GM19023 (cell line): ENCODE results near the gene REX1BD.

Experiments
- ATAC-seq: cut with Tn5 transposase; IDR thresholded peaks from one replicate; pipeline ENCODE4 v1.9.1; 2021; ENCODE audit warnings: mild to moderate bottlenecking, moderate library complexity; ENCODE audit not compliant: unreplicated experiment

The REX1BD gene

DNA sequence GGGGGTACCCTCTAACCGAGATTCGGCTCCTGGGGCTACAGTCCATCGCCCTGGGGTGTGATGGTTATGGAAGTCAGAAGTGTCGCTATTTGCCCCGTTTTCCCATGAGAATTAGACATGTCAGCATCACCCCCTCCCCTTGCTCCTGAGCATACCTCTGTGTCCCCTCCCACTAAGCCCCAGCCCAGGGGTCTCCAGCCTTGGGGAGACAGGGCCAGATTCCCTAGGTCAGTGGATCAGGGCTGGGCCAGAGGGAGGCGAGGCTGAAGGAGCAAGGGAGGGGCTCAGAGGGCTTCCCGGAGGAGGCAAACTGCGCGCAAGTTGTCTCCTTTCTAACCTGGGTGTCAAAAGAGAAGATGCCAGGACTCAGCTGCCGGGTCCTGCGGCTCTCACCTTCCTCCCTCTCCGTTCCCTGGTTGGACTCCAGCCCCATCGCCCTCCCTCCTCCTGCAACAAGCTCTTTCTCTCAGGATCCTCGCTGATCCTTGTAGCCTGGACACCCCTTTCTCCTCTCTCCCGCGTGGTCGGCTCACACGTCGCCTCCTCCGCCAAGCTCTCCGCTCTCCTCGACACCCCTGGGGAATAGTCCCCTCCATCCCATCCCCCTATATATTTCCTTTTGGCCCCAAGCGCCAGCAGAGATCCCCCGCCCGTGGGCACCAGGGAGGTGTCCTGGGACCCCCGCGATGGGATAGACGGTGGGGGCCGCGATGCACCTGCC, 23.6 kb downstream of the REX1BD start:
- no peak for ATAC-seq

DNA sequence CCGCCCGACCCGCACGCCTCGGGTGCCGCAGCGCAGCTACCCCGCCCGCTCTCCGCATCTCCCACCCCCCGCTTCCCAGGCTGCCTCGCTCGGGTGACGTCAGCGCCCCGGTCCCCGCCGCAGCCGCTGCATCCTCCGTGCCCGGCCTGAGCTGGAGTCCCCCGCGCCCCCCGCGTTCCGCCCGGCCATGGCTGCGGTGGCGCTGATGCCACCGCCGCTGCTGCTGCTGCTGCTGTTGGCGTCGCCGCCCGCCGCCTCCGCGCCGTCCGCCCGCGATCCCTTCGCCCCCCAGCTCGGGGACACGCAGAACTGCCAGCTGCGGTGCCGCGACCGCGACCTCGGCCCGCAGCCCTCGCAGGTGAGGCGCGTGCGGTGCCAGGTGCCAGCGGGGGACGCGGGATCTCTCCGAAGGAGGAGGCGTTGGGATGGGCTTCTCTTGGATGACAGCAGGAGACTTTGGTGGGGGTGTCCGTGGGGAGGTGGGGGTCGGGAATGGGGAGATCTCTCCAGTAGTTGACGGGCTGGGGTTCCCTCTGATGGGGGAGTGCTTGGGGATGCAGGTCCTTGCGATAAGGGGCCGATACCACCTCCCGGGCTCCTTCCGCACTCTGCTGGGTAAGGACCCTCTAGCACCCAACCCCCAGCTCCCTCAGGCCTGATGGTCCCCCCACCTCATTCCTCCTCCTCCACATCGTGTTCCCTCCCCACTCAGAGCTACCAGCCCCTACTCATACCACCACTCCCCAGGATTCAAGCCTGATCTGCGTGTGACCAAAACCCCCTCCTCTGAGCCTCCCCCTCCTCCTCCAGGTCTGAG, 24.4 kb downstream of the REX1BD start, which contains the start of gene TMEM59L:
Gene TMEM59L (plus strand): TSS at position 99 of the 817 bp plus-strand sequence. CDS start 89 bp downstream, at position 188.
- no peak for ATAC-seq

DNA sequence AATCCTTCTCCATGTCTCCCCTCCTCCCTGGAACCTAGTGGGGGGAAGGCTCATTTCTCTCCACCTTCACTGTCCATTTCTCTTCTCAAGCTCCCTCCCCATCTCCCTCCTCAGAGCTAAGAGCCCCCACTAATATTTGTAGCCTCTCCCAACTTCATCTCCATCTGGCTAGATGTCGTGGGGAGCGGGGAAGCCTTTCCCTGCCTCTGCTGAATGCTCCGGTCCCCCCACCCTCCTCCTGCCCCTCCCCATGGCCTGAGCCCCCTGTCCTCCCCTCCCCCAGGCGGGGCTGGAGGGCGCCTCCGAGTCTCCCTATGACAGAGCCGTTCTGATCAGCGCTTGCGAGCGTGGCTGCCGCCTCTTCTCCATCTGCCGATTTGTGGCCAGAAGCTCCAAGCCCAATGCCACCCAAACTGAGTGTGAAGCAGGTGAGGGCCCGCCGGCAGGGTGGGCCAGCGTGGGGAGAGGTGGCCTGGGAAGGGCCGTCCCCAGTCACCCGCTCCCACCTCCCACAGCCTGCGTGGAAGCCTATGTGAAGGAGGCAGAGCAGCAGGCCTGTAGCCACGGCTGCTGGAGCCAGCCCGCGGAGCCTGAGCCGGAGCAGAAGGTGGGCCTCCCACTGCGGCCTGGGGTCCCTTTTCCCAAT, 25.1 kb downstream of the REX1BD start:
- no peak for ATAC-seq

DNA sequence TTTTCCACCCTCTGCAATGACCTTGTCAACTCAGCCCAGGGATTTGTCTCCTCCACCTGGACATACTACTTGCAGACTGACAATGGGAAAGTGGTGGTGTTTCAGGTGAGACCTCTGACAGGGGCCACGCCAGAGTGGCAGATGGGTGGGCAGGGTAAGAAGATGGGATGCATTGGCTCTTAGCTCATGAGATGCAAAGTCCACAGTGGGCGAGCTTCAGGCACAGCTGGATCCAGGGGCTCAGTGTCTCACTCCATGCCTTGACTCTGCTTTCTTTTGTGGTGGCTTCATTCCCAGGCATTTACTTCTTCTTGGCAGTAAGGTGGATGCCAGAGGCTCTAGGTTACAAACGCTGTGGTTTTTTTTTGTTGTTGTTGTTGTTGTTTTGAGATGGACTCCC, 27.4 kb downstream of the REX1BD start:
- no peak for ATAC-seq

DNA sequence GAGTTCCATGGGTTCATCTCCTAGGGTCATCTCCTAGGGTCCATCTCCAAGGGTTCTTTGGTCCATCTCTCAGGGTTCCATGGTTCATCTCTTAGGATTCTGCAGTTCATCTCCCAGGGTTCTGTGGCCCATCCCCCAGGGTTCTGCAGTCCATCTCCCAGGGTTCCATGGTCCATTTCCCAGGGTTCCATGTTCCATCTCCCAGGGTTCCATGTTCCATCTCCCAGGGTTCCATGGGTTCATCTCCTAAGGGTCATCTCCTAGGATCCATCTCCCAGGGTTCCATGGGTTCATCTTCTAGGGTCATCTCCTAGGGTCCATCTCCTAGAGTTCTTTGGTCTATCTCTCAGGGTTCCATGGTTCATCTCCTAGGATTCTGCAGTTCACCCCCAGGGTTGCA, 29.0 kb downstream of the REX1BD start:
- no peak for ATAC-seq

DNA sequence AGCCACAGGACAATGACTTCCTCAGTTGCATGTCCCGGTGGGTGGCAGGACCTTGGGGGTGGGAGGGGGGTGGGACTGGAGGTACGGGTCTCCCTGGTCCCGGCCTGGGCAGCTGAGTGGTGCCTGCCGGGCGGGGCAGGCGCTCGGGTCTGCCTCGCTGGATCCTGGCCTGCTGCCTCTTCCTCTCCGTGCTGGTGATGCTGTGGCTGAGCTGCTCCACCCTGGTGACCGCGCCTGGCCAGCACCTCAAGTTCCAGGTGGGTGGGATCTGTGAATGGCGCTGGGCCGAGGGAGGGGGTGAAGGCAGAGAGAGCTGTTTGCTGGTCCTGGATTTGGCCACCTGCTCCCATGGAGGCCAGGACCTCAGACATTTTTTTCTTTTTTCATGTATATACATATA, 29.6 kb downstream of the REX1BD start:
- no peak for ATAC-seq

DNA sequence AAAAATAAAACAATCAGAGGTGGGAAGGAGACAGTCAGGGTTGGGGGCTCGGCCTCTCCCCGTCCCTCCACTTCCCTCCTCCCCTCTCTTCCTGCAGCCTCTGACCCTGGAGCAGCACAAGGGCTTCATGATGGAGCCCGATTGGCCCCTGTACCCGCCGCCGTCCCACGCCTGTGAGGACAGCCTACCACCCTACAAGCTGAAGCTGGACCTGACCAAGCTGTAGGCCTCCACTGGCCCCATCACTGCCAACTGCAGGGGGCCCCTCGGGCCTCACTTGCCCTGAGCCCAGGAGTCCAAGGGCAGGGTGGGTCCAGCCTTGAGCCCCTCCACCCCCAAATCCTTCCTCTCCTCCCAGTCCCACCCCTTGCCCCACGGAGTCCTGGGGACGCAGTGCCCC, 31.7 kb downstream of the REX1BD start:
- ATAC-seq, result no peak

DNA sequence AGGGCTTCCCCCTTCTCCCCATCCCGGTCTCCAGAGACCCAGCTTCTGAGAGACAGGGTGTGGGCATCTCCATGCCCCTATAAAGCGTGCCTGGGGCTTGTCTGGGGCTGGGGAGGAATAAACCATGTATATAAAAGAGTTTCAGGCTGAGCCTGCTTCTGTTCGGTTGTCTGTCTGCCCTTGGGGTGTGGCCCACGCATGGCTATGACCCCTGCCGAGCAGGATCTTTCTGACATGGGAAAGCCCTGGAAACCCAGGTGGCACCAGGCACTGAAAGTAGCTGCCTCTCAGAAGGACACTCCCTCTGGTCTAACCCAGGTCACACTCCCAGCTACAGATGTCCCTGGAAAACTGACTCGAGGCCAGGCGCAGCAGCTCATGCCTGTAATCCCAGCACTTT, 32.3 kb downstream of the REX1BD start:
- ATAC-seq, result no peak

DNA sequence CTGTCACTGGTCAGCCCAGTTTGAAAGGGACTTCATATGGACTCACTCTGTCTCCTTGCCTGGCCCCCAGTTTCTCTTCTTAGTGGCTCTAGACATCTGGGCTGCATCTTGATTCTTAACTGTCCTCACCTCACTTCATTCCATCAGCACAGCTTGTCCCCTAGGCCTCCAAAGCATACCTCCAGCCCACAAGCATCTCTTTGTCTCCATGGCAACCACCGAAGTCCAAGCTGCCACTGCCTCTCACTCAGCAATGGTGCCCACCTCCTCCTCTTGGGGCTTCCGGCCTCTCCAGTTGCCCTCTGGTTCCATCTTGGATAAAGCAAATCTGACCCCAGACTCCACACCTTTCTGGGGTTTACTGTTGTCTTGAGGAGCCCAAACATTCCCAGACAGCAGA, 38.3 kb downstream of the REX1BD start:
- ATAC-seq, result no peak

DNA sequence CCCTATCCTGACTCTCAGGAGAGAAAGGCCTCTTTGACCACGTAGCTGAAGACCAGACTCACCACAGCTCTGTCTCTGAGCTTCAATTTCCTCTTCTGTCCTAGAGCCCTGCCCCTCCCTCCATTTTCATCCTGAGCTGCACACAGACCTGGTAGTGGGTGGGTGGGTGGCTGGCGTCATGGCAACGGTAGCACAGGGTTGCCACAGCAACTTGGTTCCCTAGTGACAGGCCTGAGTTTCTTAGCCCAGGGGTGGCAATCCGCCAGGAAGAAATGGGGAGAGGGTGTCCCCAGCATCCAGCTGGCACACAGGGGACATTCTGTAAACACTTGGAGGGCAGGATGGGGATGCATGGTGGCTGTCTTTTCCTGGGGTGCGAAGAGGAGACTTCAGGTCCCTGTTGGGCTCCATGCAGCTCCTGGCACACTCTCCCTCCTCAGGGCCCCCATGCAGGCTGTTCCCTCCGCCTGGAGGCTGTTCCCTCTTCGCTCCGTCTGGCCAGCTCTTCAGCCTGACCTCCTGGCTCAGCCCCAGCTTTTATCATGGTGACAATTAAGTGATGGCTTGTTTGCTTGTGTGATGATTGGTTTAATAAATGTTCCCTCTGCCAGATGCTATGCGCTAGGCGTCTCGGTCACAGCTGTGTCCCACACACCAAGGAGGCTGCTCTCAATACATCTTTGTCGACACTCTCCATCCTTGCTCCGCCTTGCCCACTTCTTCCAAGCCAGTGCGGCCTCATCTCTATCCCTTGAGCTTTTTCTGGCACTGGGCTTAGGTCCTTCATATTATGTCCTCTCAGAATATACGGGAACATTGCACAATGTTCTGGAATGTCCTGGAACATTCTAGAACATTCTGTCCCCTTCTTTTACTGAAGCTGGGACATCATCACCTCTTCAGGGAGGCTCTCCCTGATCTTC, 40.8 kb downstream of the REX1BD start:
- no peak for ATAC-seq

DNA sequence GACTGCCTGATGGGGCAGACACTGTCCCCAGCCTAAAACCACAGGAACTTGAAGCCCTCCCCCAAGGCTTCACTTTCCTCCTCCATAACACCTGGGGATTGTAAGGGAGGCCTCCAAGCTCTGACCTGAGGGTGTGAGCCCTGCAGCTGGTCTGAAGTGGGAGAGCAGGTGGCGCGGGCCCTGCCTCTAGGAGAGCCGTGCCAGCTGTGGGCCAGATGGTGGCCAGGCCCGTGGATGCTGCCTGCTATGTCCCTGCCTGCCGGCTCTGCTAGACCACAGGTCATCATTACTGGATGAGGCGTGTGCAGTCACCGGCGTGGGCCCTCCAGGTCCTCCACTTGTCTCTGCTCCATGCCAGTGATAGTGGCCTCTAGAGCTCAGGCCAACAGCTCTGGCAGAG, 44.7 kb downstream of the REX1BD start:
- ATAC-seq, result no peak

DNA sequence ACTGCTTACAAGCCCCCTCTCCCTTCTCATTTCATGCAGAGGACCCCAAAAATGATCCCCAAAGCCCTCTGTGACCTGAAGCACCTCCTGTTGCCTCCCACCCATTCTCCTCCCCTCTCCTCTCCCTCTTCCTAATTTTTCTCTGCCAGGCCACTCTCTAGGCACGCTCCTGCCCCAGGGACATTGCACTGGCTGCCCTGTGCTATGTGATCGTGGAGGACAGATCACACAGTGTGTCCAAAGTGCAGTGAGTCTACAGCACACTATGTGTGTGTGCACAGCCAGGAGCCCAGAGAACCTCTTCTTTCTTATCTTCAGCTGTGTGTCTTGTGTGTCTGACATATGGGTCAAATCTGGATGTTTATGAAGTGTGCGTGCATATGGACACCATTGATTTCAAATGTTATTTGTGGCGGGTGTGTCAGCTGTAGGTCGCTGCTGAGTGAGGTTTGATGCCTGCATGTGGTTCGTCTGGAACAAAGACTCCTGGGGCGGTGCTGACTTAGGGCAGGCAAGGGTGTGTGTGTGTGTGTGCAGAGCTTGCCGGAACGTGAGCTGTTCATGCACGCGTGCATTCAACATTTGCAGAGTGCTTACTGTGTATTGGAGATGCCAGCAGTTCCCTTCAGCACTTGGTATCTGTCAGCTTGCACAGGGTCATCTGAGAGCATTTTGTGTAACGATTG, 46.2 kb downstream of the REX1BD start:
- ATAC-seq, result no peak

DNA sequence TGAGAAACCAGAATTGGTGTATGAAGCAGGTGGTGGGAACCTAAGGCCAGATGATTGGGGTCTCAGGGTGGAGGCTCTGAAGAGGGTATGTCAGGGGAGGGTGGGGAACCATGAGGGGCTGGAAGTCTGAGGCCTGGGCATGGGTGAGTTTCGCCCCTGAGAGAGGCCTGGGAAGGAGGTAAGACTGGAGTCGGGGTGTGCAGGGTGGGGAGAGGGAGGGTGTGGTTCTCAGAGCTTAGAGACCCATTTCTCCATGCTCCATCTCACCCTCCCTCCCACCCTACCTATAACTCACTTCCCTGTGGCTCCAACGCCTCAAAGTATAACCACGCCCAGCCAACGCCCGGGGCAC, 47.2 kb downstream of the REX1BD start:
- no peak for ATAC-seq

DNA sequence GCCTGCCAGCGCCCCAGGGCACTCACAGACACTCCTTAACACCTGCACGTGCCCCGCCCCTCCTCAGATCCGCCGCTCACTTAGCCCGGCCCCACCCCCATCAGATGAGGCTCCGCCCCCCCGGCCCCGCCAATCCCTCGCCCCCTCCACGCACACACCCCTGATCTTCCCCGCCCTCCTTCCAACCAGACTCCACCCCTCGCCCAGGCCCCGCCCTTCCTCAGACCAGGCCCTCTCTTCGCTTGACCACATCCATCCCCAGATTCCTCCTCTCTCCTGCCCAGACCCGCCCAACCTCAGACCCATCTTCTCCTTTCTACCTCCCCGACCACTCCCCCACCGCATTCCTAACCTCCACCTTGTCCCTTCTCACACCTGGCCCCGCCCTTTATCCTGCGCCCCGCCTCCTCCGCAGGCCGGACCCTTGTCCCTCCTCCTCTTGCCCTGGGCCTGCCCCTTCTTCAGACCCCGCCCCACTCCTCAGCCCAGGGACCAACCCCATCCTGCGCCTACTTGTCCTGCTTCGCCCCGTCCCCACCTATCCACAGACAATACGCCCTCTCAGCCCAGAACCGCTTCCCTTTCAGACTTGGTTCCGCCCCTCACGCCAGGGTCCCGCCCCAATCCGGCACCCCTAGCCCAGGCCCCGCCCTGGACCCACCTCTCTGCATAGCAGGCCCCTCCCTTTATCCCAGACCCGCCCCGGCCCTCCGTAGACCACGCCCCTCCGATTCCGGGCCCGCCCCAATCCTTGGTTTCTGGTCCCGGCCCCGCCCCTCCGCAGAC, 47.8 kb downstream of the REX1BD start:
- ATAC-seq, result peak; percentile 90

DNA sequence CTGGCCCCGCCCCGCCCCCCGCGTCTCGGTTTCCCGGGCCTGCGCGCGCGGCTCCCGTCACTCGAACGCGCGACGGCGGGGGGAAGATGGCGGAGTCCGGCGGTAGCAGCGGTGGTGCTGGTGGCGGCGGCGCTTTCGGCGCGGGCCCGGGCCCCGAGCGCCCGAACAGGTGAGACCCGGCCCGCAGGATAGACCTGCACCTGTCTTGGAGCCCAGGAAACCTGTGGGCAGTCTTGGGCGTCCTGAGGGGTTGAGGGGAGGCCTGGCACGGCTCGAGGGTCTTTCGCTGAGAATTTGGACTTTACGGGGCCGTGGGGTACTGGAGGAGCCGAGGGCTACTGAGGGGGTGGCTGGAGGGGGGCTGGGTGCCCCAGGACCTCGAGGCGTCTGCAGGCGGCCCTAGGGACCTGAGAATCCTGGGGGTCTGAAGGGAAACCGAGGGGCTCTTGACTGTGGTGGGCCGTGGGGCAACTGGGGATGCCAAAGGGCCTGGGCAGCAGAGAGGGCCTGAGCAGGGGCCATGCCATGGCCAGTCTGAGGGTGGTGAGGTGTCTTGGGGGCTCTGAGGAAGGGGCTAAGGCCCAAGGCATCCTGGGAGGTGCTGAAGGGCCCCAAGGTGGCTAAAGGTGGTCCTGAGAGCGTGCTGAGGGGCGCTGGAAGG, 48.5 kb downstream of the REX1BD start, which contains the start of gene KLHL26:
Gene KLHL26 (plus strand): TSS at position 60 of the 661 bp plus-strand sequence. CDS start 27 bp downstream, at position 87.
- ATAC-seq, result no peak

DNA sequence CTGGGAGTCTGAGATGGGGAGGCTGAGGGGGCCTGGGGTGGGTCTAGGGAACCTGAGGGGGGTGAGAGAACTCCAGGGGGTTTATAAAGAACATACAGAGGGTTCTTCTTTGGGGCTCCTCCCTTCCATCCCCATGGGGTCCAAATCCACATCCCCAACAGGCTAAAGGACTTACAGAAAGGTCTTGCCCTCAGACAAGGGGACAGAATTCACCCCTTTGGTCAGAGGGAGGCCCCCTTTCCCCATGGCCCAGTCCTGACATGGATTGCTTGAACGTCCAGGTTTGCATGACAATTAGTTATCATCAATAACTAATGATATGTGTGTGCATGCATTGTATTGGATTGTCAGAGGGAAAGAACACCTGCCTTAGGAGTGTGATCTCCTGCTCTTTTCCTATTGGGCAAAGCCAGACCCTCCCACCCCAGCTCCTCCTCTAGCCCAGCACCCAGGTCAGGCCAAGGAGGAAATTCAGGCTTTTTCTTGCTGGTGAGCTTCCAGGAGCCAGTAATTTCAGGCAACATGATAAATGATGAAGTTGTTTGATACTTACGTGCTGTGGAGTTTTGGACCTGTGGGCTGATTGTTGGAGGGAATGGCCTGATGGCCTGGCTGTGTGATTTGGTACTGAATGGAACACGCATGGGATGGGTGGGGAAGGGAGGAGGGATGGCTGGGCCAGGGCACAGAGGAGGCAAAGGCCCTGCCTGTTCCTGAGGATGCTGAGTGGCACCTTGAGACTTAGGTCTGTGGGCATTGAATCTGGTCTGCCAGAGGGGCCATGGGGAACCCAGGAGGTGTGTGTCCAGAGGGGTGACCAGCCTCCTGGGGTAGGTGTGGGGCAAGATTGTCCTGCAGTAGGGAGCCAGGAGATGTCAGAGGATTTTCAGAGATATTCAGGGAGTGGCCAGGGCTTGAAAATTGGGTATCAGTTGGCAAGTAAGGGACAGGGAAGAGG, 49.4 kb downstream of the REX1BD start:
- no peak for ATAC-seq

DNA sequence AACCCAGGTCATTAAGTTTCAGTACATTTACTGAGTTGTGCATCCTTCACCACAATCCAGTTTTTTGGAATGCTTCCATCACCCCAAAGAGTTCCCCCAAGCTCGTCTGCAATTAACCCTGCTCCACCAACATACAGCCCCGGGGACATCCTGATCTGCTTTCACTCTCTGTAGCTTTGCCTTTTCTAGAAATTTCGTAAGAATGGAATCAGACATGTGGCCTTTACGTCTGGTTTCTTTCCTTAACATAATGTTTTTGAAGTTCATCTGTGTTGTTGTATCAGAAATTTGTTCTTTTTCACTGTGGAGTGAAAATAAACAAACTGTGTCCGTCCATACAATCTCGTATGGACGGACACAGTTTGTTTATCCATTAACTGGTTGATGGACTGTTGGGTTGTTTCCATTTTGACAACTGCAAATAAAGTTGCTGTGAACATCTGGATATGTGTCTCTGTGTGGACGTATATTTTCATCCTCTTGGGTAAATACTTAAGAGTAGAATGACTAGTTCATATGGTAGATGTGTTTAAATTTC, 51.2 kb downstream of the REX1BD start:
- ATAC-seq, result no peak
